Activated T-helper 17 cell treated with anti-CD3 and anti-CD28 coated beads, Interleukin-2, amount 50 U/mL, for 72 hours (primary cell): ENCODE measurements around the gene CD34. TPM values are rescaled to one million over a fixed set of nuclear protein-coding genes. Genes with fewer than 3 reads are reported as not detected.

Source experiments
- ATAC-seq: fragments of 150-1000 bp; cut with Tn5 transposase; replicated peaks from 2 replicates; pipeline ENCODE4 v1.10.0; 2021; ENCODE audit warnings: mild to moderate bottlenecking, moderate library complexity
- H3K27ac Mint-ChIP-seq: one replicate; pipeline ENCODE4 v1.8.0; 2022; ENCODE audit warnings: mixed read lengths
- H3K27me3 Mint-ChIP-seq: one replicate; pipeline ENCODE4 v1.8.0; 2022; ENCODE audit warnings: mixed read lengths
- H3K36me3 Mint-ChIP-seq: one replicate; pipeline ENCODE4 v1.8.0; 2022; ENCODE audit warnings: low read depth, mild to moderate bottlenecking, mixed read lengths
- H3K4me1 Mint-ChIP-seq: one replicate; pipeline ENCODE4 v1.8.0; 2022; ENCODE audit warnings: mixed read lengths
- H3K4me3 Mint-ChIP-seq: one replicate; pipeline ENCODE4 v1.8.0; 2022; ENCODE audit warnings: mild to moderate bottlenecking, mixed read lengths
- H3K9me3 Mint-ChIP-seq: one replicate; pipeline ENCODE4 v1.8.0; 2022; ENCODE audit warnings: mixed read lengths
- total RNA-seq, 2 donors: library from RNA; stranded (reverse); gene quantifications; one replicate each; pipeline ENCODE4 v1.2.3, GENCODE V29; 2022

CD34 gene
- under 1 TPM; 0.06 to 0.24 TPM for total RNA-seq

- Mint-ChIP-seq H3K9me3 (no peaks in the 10 kb centered on the region), H3K4me3 (peak within 1 kb of the TSS; percentile 61), H3K27ac (no peak within 1 kb of the TSS), H3K4me1 (peaks cover 4% of the 10 kb centered on the region), H3K27me3 (peaks cover 54% of the 10 kb centered on the region), H3K36me3 (no peaks in the 10 kb centered on the region)
- no peak for ATAC-seq
Observed at GRCh38 chr1:207910591-207911354, at the start of gene CD34. TSS of gene CD34 (minus strand) at chr1:207911125. CDS start at chr1:207911080, 45 bp downstream.

GRCh38 chr1:207960346-207960745 is 49.4 kb upstream of the CD34 start:
- Mint-ChIP-seq H3K27me3 (peaks cover 38% of the 10 kb centered on the region), H3K4me3 (peak overlapping the region; percentile 43), H3K27ac (no peak overlapping the region), H3K36me3 (no peaks in the 10 kb centered on the region), H3K4me1 (peaks cover 6% of the 10 kb centered on the region), H3K9me3 (no peaks in the 10 kb centered on the region)
- ATAC-seq = no peak

GRCh38 chr1:207959910-207960309 is 49.0 kb upstream of the CD34 start:
- peaks cover 6% of the 10 kb centered on the region for H3K4me1 Mint-ChIP-seq
- H3K27me3 Mint-ChIP-seq = peaks cover 42% of the 10 kb centered on the region
- H3K27ac Mint-ChIP-seq = no peak overlapping the region
- no peak for ATAC-seq
- H3K4me3 Mint-ChIP-seq = peak overlapping the region; percentile 43
- H3K36me3 Mint-ChIP-seq = no peaks in the 10 kb centered on the region
- no peaks in the 10 kb centered on the region for H3K9me3 Mint-ChIP-seq

GRCh38 chr1:207959141-207959825 is 48.4 kb upstream of the CD34 start:
- Mint-ChIP-seq H3K27me3 (peaks cover 48% of the 10 kb centered on the region), H3K27ac (no peak overlapping the region)
- peak; percentile 21 for ATAC-seq

GRCh38 chr1:207958376-207959139 is 47.6 kb upstream of the CD34 start:
- Mint-ChIP-seq H3K4me1 (peaks cover 6% of the 10 kb centered on the region), H3K9me3 (no peaks in the 10 kb centered on the region), H3K27ac (no peak overlapping the region), H3K36me3 (no peaks in the 10 kb centered on the region), H3K4me3 (peak overlapping the region; percentile 37), H3K27me3 (peaks cover 50% of the 10 kb centered on the region)
- ATAC-seq = no peak

More at GRCh38 chr1:207959141-207959825, 48.4 kb upstream of the CD34 start:
- Mint-ChIP-seq H3K9me3 (no peaks in the 10 kb centered on the region), H3K4me1 (peaks cover 6% of the 10 kb centered on the region), H3K36me3 (no peaks in the 10 kb centered on the region), H3K4me3 (peak overlapping the region; percentile 43)

- ATAC-seq = no peak
- Mint-ChIP-seq H3K4me1 (no peaks in the 10 kb centered on the region), H3K9me3 (no peaks in the 10 kb centered on the region), H3K4me3 (no peak overlapping the region), H3K27ac (no peak overlapping the region), H3K27me3 (peaks cover 57% of the 10 kb centered on the region), H3K36me3 (no peaks in the 10 kb centered on the region)
Observed at GRCh38 chr1:207956986-207957385, 46.1 kb upstream of the CD34 start.

GRCh38 chr1:207954104-207954503 is 43.2 kb upstream of the CD34 start:
- H3K9me3 Mint-ChIP-seq = no peaks in the 10 kb centered on the region
- no peaks in the 10 kb centered on the region for H3K4me1 Mint-ChIP-seq
- ATAC-seq = no peak
- H3K36me3 Mint-ChIP-seq = no peaks in the 10 kb centered on the region
- no peak overlapping the region for H3K4me3 Mint-ChIP-seq
- no peak overlapping the region for H3K27ac Mint-ChIP-seq
- H3K27me3 Mint-ChIP-seq = peaks cover 47% of the 10 kb centered on the region

- Mint-ChIP-seq H3K4me1 (no peaks in the 10 kb centered on the region), H3K27me3 (peaks cover 40% of the 10 kb centered on the region), H3K36me3 (no peaks in the 10 kb centered on the region), H3K9me3 (no peaks in the 10 kb centered on the region), H3K4me3 (no peak overlapping the region), H3K27ac (no peak overlapping the region)
- ATAC-seq = no peak
Observed at GRCh38 chr1:207952617-207953542, 42.0 kb upstream of the CD34 start.

GRCh38 chr1:207951652-207952051 is 40.7 kb upstream of the CD34 start:
- ATAC-seq = no peak
- no peak overlapping the region for H3K27ac Mint-ChIP-seq
- no peaks in the 10 kb centered on the region for H3K36me3 Mint-ChIP-seq
- peaks cover 31% of the 10 kb centered on the region for H3K27me3 Mint-ChIP-seq
- H3K4me1 Mint-ChIP-seq = no peaks in the 10 kb centered on the region
- H3K9me3 Mint-ChIP-seq = no peaks in the 10 kb centered on the region
- no peak overlapping the region for H3K4me3 Mint-ChIP-seq

- no peaks in the 10 kb centered on the region for H3K9me3 Mint-ChIP-seq
- H3K27me3 Mint-ChIP-seq = peaks cover 26% of the 10 kb centered on the region
- ATAC-seq = no peak
- no peaks in the 10 kb centered on the region for H3K4me1 Mint-ChIP-seq
- no peak overlapping the region for H3K4me3 Mint-ChIP-seq
- no peak overlapping the region for H3K27ac Mint-ChIP-seq
- no peaks in the 10 kb centered on the region for H3K36me3 Mint-ChIP-seq
Observed at GRCh38 chr1:207950750-207951149, 39.8 kb upstream of the CD34 start.

GRCh38 chr1:207949571-207950195 is 38.8 kb upstream of the CD34 start:
- ATAC-seq = no peak
- no peak overlapping the region for H3K27ac Mint-ChIP-seq
- H3K36me3 Mint-ChIP-seq = no peaks in the 10 kb centered on the region
- no peak overlapping the region for H3K4me3 Mint-ChIP-seq
- H3K4me1 Mint-ChIP-seq = no peaks in the 10 kb centered on the region
- peaks cover 18% of the 10 kb centered on the region for H3K27me3 Mint-ChIP-seq
- no peaks in the 10 kb centered on the region for H3K9me3 Mint-ChIP-seq

GRCh38 chr1:207948536-207949250 is 37.8 kb upstream of the CD34 start:
- no peak for ATAC-seq
- Mint-ChIP-seq H3K36me3 (no peaks in the 10 kb centered on the region), H3K27ac (no peak overlapping the region), H3K4me1 (no peaks in the 10 kb centered on the region), H3K9me3 (no peaks in the 10 kb centered on the region), H3K27me3 (peaks cover 11% of the 10 kb centered on the region), H3K4me3 (no peak overlapping the region)

- ATAC-seq = no peak
- Mint-ChIP-seq H3K4me3 (no peak overlapping the region), H3K36me3 (no peaks in the 10 kb centered on the region), H3K9me3 (no peaks in the 10 kb centered on the region), H3K27me3 (peaks cover 6% of the 10 kb centered on the region), H3K27ac (no peak overlapping the region), H3K4me1 (no peaks in the 10 kb centered on the region)
Observed at GRCh38 chr1:207946756-207947155, 35.8 kb upstream of the CD34 start.
